Measurements from ENCODE around the gene NMT1. TPM values are rescaled to one million over a fixed set of nuclear protein-coding genes. Genes with fewer than 3 reads are reported as not detected.

Gene NMT1
- total RNA-seq, 1 donor from 2014 or later = 85.8 TPM

- Mint-ChIP-seq H3K4me3 (ENCODE audit: unreplicated experiment) (peak overlapping the region; percentile 49), H3K36me3 (ENCODE audit: low read depth, unreplicated experiment) (peaks cover 20% of the 10 kb centered on the region), H3K27ac (ENCODE audit: unreplicated experiment) (no peak overlapping the region), H3K9me3 (ENCODE audit: unreplicated experiment) (no peaks in the 10 kb centered on the region), H3K27me3 (ENCODE audit: unreplicated experiment) (no peaks in the 10 kb centered on the region), H3K4me1 (ENCODE audit: unreplicated experiment) (peaks cover 12% of the 10 kb centered on the region)
- TF ChIP-seq CTCF (IDR thresholded peaks at IDR 0.05; ENCODE audit: unreplicated experiment) = no peak
- DNase-seq (ENCODE audit: low spot score) = no peak
Observed at GRCh38 chr17:45073414-45074070, 12.4 kb downstream of the NMT1 start.

DNA sequence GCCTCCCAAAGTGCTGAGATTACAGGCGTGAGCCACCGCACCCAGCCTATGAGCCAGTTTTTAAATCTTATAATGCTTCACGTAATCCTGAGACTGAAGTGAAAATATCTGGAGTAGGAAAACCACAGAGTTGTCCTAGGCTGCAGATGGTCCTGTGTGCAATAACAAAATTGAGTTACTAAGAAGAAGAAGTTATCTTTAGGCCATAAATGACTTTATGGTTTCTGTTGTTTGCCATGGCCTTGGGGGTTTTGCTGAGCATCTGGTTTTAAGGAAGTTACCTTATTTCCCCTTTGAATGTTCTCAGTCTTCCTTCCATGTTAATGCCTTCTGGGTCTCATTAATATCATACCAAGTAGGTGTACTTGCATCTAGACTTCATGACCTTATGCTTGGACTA lies 16.5 kb downstream of the NMT1 start:
- no peak for TF ChIP-seq CTCF (IDR thresholded peaks at IDR 0.05; ENCODE audit: unreplicated experiment)
- Mint-ChIP-seq H3K4me1 (ENCODE audit: unreplicated experiment) (peaks cover 12% of the 10 kb centered on the region), H3K4me3 (ENCODE audit: unreplicated experiment) (no peak overlapping the region), H3K27me3 (ENCODE audit: unreplicated experiment) (no peaks in the 10 kb centered on the region), H3K9me3 (ENCODE audit: unreplicated experiment) (no peaks in the 10 kb centered on the region), H3K27ac (ENCODE audit: unreplicated experiment) (no peak overlapping the region), H3K36me3 (ENCODE audit: low read depth, unreplicated experiment) (peaks cover 18% of the 10 kb centered on the region)
- DNase-seq (ENCODE audit: low spot score) = no peak

GRCh38 chr17:45081047-45081703 lies 20.1 kb downstream of the NMT1 start:
- Mint-ChIP-seq H3K4me1 (ENCODE audit: unreplicated experiment) (peaks cover 12% of the 10 kb centered on the region), H3K36me3 (ENCODE audit: low read depth, unreplicated experiment) (peaks cover 6% of the 10 kb centered on the region), H3K27me3 (ENCODE audit: unreplicated experiment) (no peaks in the 10 kb centered on the region), H3K27ac (ENCODE audit: unreplicated experiment) (no peak overlapping the region), H3K9me3 (ENCODE audit: unreplicated experiment) (no peaks in the 10 kb centered on the region), H3K4me3 (ENCODE audit: unreplicated experiment) (no peak overlapping the region)
- TF ChIP-seq CTCF (IDR thresholded peaks at IDR 0.05; ENCODE audit: unreplicated experiment) = no peak
- DNase-seq (ENCODE audit: low spot score) = no peak

DNA sequence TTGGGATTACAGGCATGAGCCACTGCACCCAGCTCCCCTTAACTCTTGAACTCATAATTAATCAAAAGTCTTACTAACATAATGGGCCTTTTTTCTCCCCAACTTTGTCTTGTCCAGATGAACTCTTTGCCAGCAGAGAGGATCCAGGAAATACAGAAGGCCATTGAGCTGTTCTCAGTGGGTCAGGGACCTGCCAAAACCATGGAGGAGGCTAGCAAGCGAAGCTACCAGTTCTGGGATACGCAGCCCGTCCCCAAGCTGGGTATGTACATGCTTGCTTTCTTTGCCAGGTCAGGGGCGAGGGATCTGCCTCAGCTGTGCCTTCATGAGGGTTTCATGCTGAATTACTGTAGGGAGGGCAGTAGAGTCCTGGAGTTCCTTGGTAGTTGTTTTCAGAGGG lies 25.3 kb downstream of the NMT1 start:
- Mint-ChIP-seq H3K4me3 (ENCODE audit: unreplicated experiment) (no peak overlapping the region), H3K27ac (ENCODE audit: unreplicated experiment) (no peak overlapping the region), H3K36me3 (ENCODE audit: low read depth, unreplicated experiment) (peaks cover 19% of the 10 kb centered on the region)

More for the DNA sequence above, 25.3 kb downstream of the NMT1 start:
- H3K9me3 Mint-ChIP-seq (ENCODE audit: unreplicated experiment) = no peaks in the 10 kb centered on the region
- no peak for TF ChIP-seq CTCF (IDR thresholded peaks at IDR 0.05; ENCODE audit: unreplicated experiment)
- no peaks in the 10 kb centered on the region for H3K27me3 Mint-ChIP-seq (ENCODE audit: unreplicated experiment)
- H3K4me1 Mint-ChIP-seq (ENCODE audit: unreplicated experiment) = no peaks in the 10 kb centered on the region
- no peak for DNase-seq (ENCODE audit: low spot score)

Measured in endothelial cell (in vitro differentiated cells).